Mesendoderm (in vitro differentiated cells): Measurements from ENCODE around the gene SHANK1.
"Not testable (repeated sequence)": the region's sequence is repeated elsewhere in the genome, so short reads cannot be mapped to it uniquely, and the experiment has no call there.

Experiments
- DNase-seq: peaks from one replicate; pipeline ENCODE4 v3.0.0; 2013
- H2AK5ac ChIP-seq: 2 replicates; pipeline ENCODE4 v1.6.1; 2013; ENCODE audit warnings: low read length, inconsistent platforms
- H2BK120ac ChIP-seq: 2 replicates; pipeline ENCODE4 v1.6.1; 2013; ENCODE audit warnings: low read depth, mild to moderate bottlenecking, low read length, moderate library complexity, mixed read lengths
- H2BK15ac ChIP-seq: replicated peaks from 2 replicates; pipeline ENCODE4 v1.6.1; 2013; ENCODE audit warnings: low read depth, mild to moderate bottlenecking, moderate library complexity
- H2BK5ac ChIP-seq: 2 replicates; pipeline ENCODE4 v1.6.1; 2013; ENCODE audit warnings: low read length, inconsistent platforms
- H3K18ac ChIP-seq: 2 replicates; pipeline ENCODE4 v1.6.1; 2013; ENCODE audit warnings: mild to moderate bottlenecking, low read length, mixed read lengths
- H3K23ac ChIP-seq: one replicate; pipeline ENCODE4 v1.6.1; 2013; ENCODE audit warnings: low read length
- H3K27ac ChIP-seq: 2 replicates; pipeline ENCODE4 v1.5.1; 2013; ENCODE audit warnings: low read depth, mild to moderate bottlenecking, inconsistent platforms, low read length, moderate library complexity
- H3K27me3 ChIP-seq: 2 replicates; pipeline ENCODE4 v1.6.1; 2013; ENCODE audit warnings: low read length, control low read depth, mild to moderate bottlenecking, inconsistent platforms; ENCODE audit not compliant: insufficient read depth, poor library complexity
- H3K36me3 ChIP-seq: 2 replicates; pipeline ENCODE4 v1.6.1; 2013; ENCODE audit warnings: low read length, inconsistent platforms; ENCODE audit not compliant: control insufficient read depth, insufficient read depth
- H3K4ac ChIP-seq: one replicate; pipeline ENCODE4 v1.6.1; 2013; ENCODE audit warnings: low read depth, mild to moderate bottlenecking, low read length, moderate library complexity
- H3K4me1 ChIP-seq: 2 replicates; pipeline ENCODE4 v1.6.1; 2013; ENCODE audit warnings: low read depth, low read length, inconsistent platforms; ENCODE audit not compliant: control insufficient read depth
- H3K4me2 ChIP-seq: 2 replicates; pipeline ENCODE4 v1.6.1; 2013; ENCODE audit warnings: low read length
- H3K4me3 ChIP-seq: 2 replicates; pipeline ENCODE4 v1.5.1; 2013; ENCODE audit warnings: mild to moderate bottlenecking, low read length
- H3K56ac ChIP-seq: one replicate; pipeline ENCODE4 v1.6.1; 2013; ENCODE audit warnings: low read length
- H3K79me1 ChIP-seq: 2 replicates; pipeline ENCODE4 v1.6.1; 2013; ENCODE audit warnings: low read length, inconsistent platforms
- H3K79me2 ChIP-seq: 2 replicates; pipeline ENCODE4 v1.6.1; 2013; ENCODE audit warnings: mild to moderate bottlenecking, low read length; ENCODE audit not compliant: control insufficient read depth, insufficient read depth
- H3K9ac ChIP-seq: 2 replicates; pipeline ENCODE4 v1.6.1; 2013; ENCODE audit warnings: low read length, inconsistent platforms
- H4K5ac ChIP-seq: one replicate; pipeline ENCODE4 v1.6.1; 2013; ENCODE audit warnings: low read length
- H4K8ac ChIP-seq: one replicate; pipeline ENCODE4 v1.6.1; 2013; ENCODE audit warnings: low read depth, mild to moderate bottlenecking, control low read depth, low read length, moderate library complexity
- WGBS: extraction: QIAGEN DNeasy Blood & Tissue Kit; methylation state at CpG from one replicate; pipeline ENCODE4 v1.1.7; 2013; ENCODE audit warnings: low lambda C conversion rate, missing lambda C conversion rate; ENCODE audit not compliant: insufficient coverage; ENCODE audit errors: extremely low coverage; 5-methylcytosine and 5-hydroxymethylcytosine counted together

Gene SHANK1

GRCh38 chr19:50612504-50613404, 106.8 kb downstream of the SHANK1 start:
- not testable (repeated sequence) for H3K9ac ChIP-seq, H3K4ac ChIP-seq

More at GRCh38 chr19:50612504-50613404, 106.8 kb downstream of the SHANK1 start:
- not testable (repeated sequence) for H3K36me3 ChIP-seq, H2AK5ac ChIP-seq, H3K79me2 ChIP-seq, H3K27ac ChIP-seq, H4K8ac ChIP-seq, H3K23ac ChIP-seq, H3K79me1 ChIP-seq, DNase-seq, H3K18ac ChIP-seq, H2BK120ac ChIP-seq, H3K27me3 ChIP-seq, H3K4me2 ChIP-seq, H4K5ac ChIP-seq, H2BK5ac ChIP-seq, H3K4me1 ChIP-seq, H3K56ac ChIP-seq, H3K4me3 ChIP-seq, H2BK15ac ChIP-seq
- no CpG with 5 or more reads among the region's 11 CpGs for WGBS
